Panc1 (cell line): ENCODE results near the gene SIGLECL1.

Source experiments
- CTCF ChIP-seq: fragments of 450-650 bp; IDR thresholded peaks from 2 replicates; pipeline ENCODE4 v1.5.1; 2017; ENCODE audit warnings: mild to moderate bottlenecking
- POLR2AphosphoS5 ChIP-seq: IDR thresholded peaks from 2 replicates; pipeline ENCODE4 v1.6.1; 2012; ENCODE audit warnings: mild to moderate bottlenecking, low read depth, low read length, moderate library complexity
- TF ChIP-seq, protein P1 (sequence below), 2 experiments: IDR thresholded peaks; 2 replicates each; pipeline ENCODE4 v1.6.1; 2011 to 2012; ENCODE audit warnings: low read depth in 2 of 2, control low read depth in 1 of 2, low read length in 1 of 2, mild to moderate bottlenecking in 1 of 2, moderate library complexity in 1 of 2; ENCODE audit not compliant: insufficient read depth in 1 of 2

DNA sequence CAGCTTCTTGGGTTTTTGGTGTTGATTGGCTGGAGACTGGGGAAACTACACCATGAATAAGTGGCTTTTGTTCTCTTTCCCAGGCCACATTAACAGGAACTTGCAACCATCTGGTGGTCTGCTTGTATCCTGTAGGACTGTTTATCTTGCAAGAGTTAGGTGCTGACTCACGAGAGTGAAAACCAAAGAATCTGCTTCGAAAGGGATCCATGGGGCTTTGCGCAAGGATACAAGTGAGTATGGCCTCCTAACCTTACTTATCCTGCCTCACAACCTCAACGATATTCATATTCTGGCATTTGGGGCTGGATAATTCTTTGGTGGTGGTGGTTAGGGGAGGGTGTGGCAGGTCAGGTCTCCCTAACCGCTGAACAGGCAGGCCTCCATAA lies 4.7 kb upstream of the SIGLECL1 start:
- TF ChIP-seq CTCF = no peak
- TF ChIP-seq, protein P1, sequence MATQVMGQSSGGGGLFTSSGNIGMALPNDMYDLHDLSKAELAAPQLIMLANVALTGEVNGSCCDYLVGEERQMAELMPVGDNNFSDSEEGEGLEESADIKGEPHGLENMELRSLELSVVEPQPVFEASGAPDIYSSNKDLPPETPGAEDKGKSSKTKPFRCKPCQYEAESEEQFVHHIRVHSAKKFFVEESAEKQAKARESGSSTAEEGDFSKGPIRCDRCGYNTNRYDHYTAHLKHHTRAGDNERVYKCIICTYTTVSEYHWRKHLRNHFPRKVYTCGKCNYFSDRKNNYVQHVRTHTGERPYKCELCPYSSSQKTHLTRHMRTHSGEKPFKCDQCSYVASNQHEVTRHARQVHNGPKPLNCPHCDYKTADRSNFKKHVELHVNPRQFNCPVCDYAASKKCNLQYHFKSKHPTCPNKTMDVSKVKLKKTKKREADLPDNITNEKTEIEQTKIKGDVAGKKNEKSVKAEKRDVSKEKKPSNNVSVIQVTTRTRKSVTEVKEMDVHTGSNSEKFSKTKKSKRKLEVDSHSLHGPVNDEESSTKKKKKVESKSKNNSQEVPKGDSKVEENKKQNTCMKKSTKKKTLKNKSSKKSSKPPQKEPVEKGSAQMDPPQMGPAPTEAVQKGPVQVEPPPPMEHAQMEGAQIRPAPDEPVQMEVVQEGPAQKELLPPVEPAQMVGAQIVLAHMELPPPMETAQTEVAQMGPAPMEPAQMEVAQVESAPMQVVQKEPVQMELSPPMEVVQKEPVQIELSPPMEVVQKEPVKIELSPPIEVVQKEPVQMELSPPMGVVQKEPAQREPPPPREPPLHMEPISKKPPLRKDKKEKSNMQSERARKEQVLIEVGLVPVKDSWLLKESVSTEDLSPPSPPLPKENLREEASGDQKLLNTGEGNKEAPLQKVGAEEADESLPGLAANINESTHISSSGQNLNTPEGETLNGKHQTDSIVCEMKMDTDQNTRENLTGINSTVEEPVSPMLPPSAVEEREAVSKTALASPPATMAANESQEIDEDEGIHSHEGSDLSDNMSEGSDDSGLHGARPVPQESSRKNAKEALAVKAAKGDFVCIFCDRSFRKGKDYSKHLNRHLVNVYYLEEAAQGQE (IDR thresholded peaks at IDR 0.05; ENCODE audit: insufficient read depth in 1 of 2, low read depth in 2 of 2, low read length in 1 of 2) = no peak
- TF ChIP-seq POLR2AphosphoS5 = no peak
